KMS-11 (cell line): ENCODE measurements around the gene ZMYM4.

Experiments
- H2AFZ ChIP-seq: fragments of 200-600 bp; sonication (generic); 2 replicates; pipeline ENCODE4 v1.6.1; 2016; ENCODE audit warnings: antibody characterized with exemption, mixed run types, low read depth
- H3K27ac ChIP-seq: fragments of 200-600 bp; sonication (generic); 2 replicates; pipeline ENCODE4 v1.6.1; 2016; ENCODE audit warnings: mild to moderate bottlenecking, mixed run types
- H3K27me3 ChIP-seq: fragments of 200-600 bp; sonication (generic); 2 replicates; pipeline ENCODE4 v1.6.1; 2017; ENCODE audit warnings: mild to moderate bottlenecking, low read depth, mixed run types, moderate library complexity; ENCODE audit not compliant: insufficient read depth
- H3K36me3 ChIP-seq: fragments of 200-600 bp; sonication (generic); 2 replicates; pipeline ENCODE4 v1.6.1; 2017; ENCODE audit warnings: mild to moderate bottlenecking, mixed run types; ENCODE audit not compliant: insufficient read depth
- H3K4me1 ChIP-seq: fragments of 200-600 bp; sonication (generic); 2 replicates; pipeline ENCODE4 v1.6.1; 2016; ENCODE audit warnings: mild to moderate bottlenecking, low read depth, mixed run types; ENCODE audit not compliant: poor library complexity, severe bottlenecking
- H3K4me2 ChIP-seq: fragments of 200-600 bp; sonication (generic); 2 replicates; pipeline ENCODE4 v1.7.0; 2016; ENCODE audit warnings: mild to moderate bottlenecking, mixed run types
- H3K4me3 ChIP-seq: fragments of 200-600 bp; sonication (generic); IDR thresholded peaks from 2 replicates; pipeline ENCODE4 v1.6.1; 2017; ENCODE audit warnings: low read depth, low read length, mixed read lengths; ENCODE audit not compliant: insufficient read depth
- H3K79me2 ChIP-seq: fragments of 200-600 bp; sonication (generic); 2 replicates; pipeline ENCODE4 v1.6.1; 2016; ENCODE audit warnings: low read depth, mixed run types; ENCODE audit not compliant: insufficient read depth
- H3K9ac ChIP-seq: fragments of 200-600 bp; sonication (generic); 2 replicates; pipeline ENCODE4 v1.6.1; 2016; ENCODE audit warnings: mild to moderate bottlenecking, mixed run types
- H4K20me1 ChIP-seq: fragments of 200-600 bp; sonication (generic); 2 replicates; pipeline ENCODE4 v1.6.1; 2016; ENCODE audit warnings: mild to moderate bottlenecking, mixed run types; ENCODE audit not compliant: insufficient read depth
- TF ChIP-seq, protein P1 (sequence below): fragments of 200-600 bp; sonication (generic); conservative IDR thresholded peaks from 2 replicates; pipeline ENCODE4 v1.6.1; 2017; ENCODE audit warnings: low read depth, mild to moderate bottlenecking, antibody characterized with exemption, low read length, moderate library complexity, mixed read lengths

ZMYM4 gene

DNA sequence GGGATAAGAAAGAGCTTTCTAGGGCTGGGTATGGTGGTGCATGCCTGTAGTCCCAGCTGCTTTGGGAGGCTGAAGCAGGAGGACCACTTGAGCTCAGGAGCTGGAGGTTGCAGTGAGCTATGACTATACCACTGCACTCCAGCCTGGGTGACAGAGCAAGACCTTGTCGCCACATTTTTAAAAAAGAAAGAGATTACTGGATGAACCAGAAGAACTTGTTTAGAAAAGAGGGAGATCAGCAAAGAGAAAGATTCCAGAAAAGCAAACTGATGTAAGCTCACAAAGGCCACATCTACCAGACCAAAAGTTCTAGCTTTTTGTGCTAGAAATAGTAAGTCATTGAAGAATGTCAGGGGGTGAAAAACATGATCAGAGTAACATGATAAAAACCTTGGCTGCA lies 171.1 kb downstream of the ZMYM4 start:
- H4K20me1 ChIP-seq: no peaks in the 10 kb centered on the region
- H3K27me3 ChIP-seq: no peaks in the 10 kb centered on the region
- H3K36me3 ChIP-seq: no peaks in the 10 kb centered on the region
- TF ChIP-seq, protein P1, sequence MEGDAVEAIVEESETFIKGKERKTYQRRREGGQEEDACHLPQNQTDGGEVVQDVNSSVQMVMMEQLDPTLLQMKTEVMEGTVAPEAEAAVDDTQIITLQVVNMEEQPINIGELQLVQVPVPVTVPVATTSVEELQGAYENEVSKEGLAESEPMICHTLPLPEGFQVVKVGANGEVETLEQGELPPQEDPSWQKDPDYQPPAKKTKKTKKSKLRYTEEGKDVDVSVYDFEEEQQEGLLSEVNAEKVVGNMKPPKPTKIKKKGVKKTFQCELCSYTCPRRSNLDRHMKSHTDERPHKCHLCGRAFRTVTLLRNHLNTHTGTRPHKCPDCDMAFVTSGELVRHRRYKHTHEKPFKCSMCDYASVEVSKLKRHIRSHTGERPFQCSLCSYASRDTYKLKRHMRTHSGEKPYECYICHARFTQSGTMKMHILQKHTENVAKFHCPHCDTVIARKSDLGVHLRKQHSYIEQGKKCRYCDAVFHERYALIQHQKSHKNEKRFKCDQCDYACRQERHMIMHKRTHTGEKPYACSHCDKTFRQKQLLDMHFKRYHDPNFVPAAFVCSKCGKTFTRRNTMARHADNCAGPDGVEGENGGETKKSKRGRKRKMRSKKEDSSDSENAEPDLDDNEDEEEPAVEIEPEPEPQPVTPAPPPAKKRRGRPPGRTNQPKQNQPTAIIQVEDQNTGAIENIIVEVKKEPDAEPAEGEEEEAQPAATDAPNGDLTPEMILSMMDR: no peak
- H3K79me2 ChIP-seq: no peaks in the 10 kb centered on the region
- H2AFZ ChIP-seq: no peak overlapping the region
- H3K4me2 ChIP-seq: no peak overlapping the region
- H3K27ac ChIP-seq: no peak overlapping the region
- no peak overlapping the region for H3K4me3 ChIP-seq
- no peak overlapping the region for H3K9ac ChIP-seq
- H3K4me1 ChIP-seq: no peaks in the 10 kb centered on the region

DNA sequence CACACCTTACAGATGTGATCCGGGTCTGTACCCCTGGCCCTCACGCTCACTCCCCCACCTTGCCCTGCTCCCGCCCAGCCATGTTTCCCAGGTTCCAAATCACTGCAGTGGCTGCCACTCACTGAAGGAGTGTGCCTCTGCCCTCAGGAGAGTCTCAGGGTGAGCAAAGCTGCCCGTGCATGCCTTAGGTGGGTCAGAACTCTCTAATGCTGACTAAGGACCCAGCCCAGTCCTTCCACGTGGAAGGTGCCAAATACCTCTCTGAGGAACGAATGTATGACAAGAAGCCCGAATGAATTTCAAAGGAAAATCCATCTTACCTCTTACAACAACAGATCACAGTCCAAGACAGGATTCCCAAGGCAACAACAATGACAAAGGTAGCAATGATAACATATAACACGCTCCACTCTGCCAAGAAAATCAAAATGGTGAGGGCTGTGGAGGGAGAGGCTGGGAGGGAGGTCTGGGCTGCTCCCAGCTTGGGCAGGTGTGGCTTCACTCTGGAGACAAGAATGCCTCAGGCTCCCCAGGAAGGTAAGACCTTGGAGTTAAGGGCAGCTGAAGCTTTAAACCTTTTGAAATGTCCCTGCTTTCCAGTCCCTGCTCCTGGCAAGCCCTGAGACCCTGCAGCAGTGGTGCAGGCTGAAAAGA lies 173.5 kb downstream of the ZMYM4 start:
- Histone ChIP-seq H3K4me2 (no peak overlapping the region), H4K20me1 (no peaks in the 10 kb centered on the region), H3K79me2 (no peaks in the 10 kb centered on the region), H3K4me1 (no peaks in the 10 kb centered on the region), H3K27me3 (no peaks in the 10 kb centered on the region), H3K9ac (no peak overlapping the region), H3K4me3 (no peak overlapping the region), H3K36me3 (no peaks in the 10 kb centered on the region), H2AFZ (no peak overlapping the region), H3K27ac (no peak overlapping the region)
- TF ChIP-seq, protein P1: no peak

GRCh38 chr1:35442734-35443133 lies 174.2 kb downstream of the ZMYM4 start:
- Histone ChIP-seq H3K27me3 (no peaks in the 10 kb centered on the region), H3K9ac (no peak overlapping the region), H3K4me3 (no peak overlapping the region), H3K4me2 (no peak overlapping the region), H3K4me1 (no peaks in the 10 kb centered on the region), H2AFZ (no peak overlapping the region), H3K36me3 (no peaks in the 10 kb centered on the region), H3K79me2 (no peaks in the 10 kb centered on the region), H3K27ac (no peak overlapping the region), H4K20me1 (no peaks in the 10 kb centered on the region)
- TF ChIP-seq, protein P1: no peak

- no peaks in the 10 kb centered on the region for H3K79me2 ChIP-seq
- H3K9ac ChIP-seq: no peak overlapping the region
- H3K27ac ChIP-seq: no peak overlapping the region
- no peak overlapping the region for H3K4me3 ChIP-seq
- H3K4me2 ChIP-seq: no peak overlapping the region
- H3K36me3 ChIP-seq: no peaks in the 10 kb centered on the region
- TF ChIP-seq, protein P1: no peak
- no peaks in the 10 kb centered on the region for H3K27me3 ChIP-seq
- no peaks in the 10 kb centered on the region for H4K20me1 ChIP-seq
- no peaks in the 10 kb centered on the region for H3K4me1 ChIP-seq
- H2AFZ ChIP-seq: no peak overlapping the region
Observed at GRCh38 chr1:35443768-35444518, 175.4 kb downstream of the ZMYM4 start.
